Measurements from ENCODE around the gene ADISSP. TPM values are rescaled to one million over a fixed set of nuclear protein-coding genes. Genes with fewer than 3 reads are reported as not detected.

ADISSP gene
- total RNA-seq, 1 experiment from 2014 or later = 27.3 TPM

DNA sequence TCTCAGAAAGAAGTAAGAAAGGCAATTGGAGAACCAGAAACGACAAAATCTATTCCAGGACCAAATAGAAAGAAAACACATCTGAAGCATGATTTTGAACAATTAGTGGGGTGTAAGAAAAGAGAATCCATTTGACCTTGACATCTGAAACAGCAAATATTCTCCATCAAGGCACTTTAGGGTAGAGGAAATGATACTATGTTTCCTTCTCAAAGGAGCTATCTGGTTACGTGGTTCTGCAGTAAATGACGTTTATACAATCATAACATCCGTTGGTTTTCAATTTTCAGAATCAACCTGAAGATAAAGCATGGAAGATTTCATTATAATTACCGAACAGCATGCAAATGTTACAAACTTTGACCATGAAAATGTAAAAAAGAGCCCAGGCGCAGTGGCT, 46.9 kb downstream of the ADISSP start:
- no peaks in the 10 kb centered on the region for H3K4me1 Mint-ChIP-seq (ENCODE audit: low read depth, unreplicated experiment)
- H3K36me3 Mint-ChIP-seq (ENCODE audit: insufficient read depth, unreplicated experiment) = no peaks in the 10 kb centered on the region
- DNase-seq = no peak
- H3K27me3 Mint-ChIP-seq (ENCODE audit: unreplicated experiment) = peaks cover 26% of the 10 kb centered on the region
- BruUV-seq (replicated peaks) = no TSS peak
- H3K27ac Mint-ChIP-seq (ENCODE audit: unreplicated experiment) = no peak overlapping the region
- CTCF ChIA-PET = interaction anchor here (1.5 kb wide), 1 partner anchor 9 kb away, joined by 3 read pairs; no protein-coding TSS in a partner anchor
- TF ChIP-seq, protein P1, sequence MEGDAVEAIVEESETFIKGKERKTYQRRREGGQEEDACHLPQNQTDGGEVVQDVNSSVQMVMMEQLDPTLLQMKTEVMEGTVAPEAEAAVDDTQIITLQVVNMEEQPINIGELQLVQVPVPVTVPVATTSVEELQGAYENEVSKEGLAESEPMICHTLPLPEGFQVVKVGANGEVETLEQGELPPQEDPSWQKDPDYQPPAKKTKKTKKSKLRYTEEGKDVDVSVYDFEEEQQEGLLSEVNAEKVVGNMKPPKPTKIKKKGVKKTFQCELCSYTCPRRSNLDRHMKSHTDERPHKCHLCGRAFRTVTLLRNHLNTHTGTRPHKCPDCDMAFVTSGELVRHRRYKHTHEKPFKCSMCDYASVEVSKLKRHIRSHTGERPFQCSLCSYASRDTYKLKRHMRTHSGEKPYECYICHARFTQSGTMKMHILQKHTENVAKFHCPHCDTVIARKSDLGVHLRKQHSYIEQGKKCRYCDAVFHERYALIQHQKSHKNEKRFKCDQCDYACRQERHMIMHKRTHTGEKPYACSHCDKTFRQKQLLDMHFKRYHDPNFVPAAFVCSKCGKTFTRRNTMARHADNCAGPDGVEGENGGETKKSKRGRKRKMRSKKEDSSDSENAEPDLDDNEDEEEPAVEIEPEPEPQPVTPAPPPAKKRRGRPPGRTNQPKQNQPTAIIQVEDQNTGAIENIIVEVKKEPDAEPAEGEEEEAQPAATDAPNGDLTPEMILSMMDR (IDR thresholded peaks at IDR 0.05; ENCODE audit: unreplicated experiment) = no peak
- no peaks in the 10 kb centered on the region for H3K9me3 Mint-ChIP-seq (ENCODE audit: low read depth, unreplicated experiment)
- H3K4me3 Mint-ChIP-seq (ENCODE audit: low read depth, unreplicated experiment) = no peak overlapping the region
- intact Hi-C loops (cut with micrococcal nuclease; ENCODE audit: unreplicated experiment) = no loop called here

DNA sequence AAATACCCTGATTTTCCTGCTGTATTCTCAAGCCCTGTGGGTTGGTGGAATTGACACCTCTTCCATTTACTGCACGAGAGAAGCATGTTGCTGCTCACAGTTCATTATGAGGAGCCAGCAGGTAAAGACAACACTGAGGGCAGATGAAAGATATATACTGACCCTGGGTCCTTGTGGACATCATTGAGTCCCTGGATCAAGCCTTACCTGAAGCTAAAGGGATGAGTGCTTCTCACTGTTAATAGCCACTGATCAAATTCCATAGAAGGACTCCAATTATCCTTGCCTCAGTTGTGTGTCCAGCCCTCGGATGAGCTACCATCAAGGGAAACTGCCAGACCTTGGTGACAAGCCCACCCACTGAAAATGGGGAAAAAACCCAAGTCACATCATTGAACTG, 47.5 kb downstream of the ADISSP start:
- no TSS peak for BruUV-seq (replicated peaks)
- no peak overlapping the region for H3K4me3 Mint-ChIP-seq (ENCODE audit: low read depth, unreplicated experiment)
- H3K27ac Mint-ChIP-seq (ENCODE audit: unreplicated experiment) = no peak overlapping the region
- CTCF ChIA-PET = interaction anchor here (1.5 kb wide), 1 partner anchor 9 kb away, joined by 3 read pairs; no protein-coding TSS in a partner anchor
- TF ChIP-seq, protein P1 (IDR thresholded peaks at IDR 0.05; ENCODE audit: unreplicated experiment) = no peak
- H3K27me3 Mint-ChIP-seq (ENCODE audit: unreplicated experiment) = peaks cover 26% of the 10 kb centered on the region
- no peaks in the 10 kb centered on the region for H3K9me3 Mint-ChIP-seq (ENCODE audit: low read depth, unreplicated experiment)
- no peaks in the 10 kb centered on the region for H3K4me1 Mint-ChIP-seq (ENCODE audit: low read depth, unreplicated experiment)
- intact Hi-C loops (cut with micrococcal nuclease; ENCODE audit: unreplicated experiment) = no loop called here
- DNase-seq = no peak
- H3K36me3 Mint-ChIP-seq (ENCODE audit: insufficient read depth, unreplicated experiment) = no peaks in the 10 kb centered on the region

DNA sequence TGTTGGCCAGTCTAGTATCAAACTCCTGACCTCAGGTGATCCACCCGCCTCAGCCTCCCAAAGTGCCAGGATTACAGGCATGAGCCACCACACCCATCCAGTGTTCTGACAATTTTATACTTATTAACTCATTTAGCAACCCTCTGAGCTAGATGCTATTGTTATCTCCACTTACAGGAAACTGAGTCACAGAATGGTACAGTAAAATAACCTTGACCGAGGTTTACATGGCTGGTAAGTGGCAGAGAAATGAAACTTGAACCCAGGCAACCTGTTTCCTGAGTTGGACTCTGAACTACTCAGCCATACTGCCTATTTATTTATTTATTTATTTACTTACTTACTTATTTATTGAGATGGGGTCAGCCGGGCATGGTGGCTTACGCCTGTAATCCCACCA, 48.5 kb downstream of the ADISSP start:
- Mint-ChIP-seq H3K4me1 (ENCODE audit: low read depth, unreplicated experiment) (no peaks in the 10 kb centered on the region), H3K4me3 (ENCODE audit: low read depth, unreplicated experiment) (no peak overlapping the region), H3K27ac (ENCODE audit: unreplicated experiment) (no peak overlapping the region), H3K9me3 (ENCODE audit: low read depth, unreplicated experiment) (no peaks in the 10 kb centered on the region), H3K27me3 (ENCODE audit: unreplicated experiment) (peaks cover 17% of the 10 kb centered on the region), H3K36me3 (ENCODE audit: insufficient read depth, unreplicated experiment) (no peaks in the 10 kb centered on the region)
- BruUV-seq (replicated peaks) = no TSS peak
- TF ChIP-seq, protein P1 (IDR thresholded peaks at IDR 0.05; ENCODE audit: unreplicated experiment) = no peak
- DNase-seq = no peak
- CTCF ChIA-PET = interaction anchor here (1.5 kb wide), 1 partner anchor 8 kb away, joined by 3 read pairs; no protein-coding TSS in a partner anchor
- intact Hi-C loops (cut with micrococcal nuclease; ENCODE audit: unreplicated experiment) = no loop called here

- peak; percentile 45 for DNase-seq
- H3K9me3 Mint-ChIP-seq (ENCODE audit: low read depth, unreplicated experiment) = no peaks in the 10 kb centered on the region
Observed at GRCh38 chr20:3716195-3716834, 51.2 kb downstream of the ADISSP start.

More at GRCh38 chr20:3716195-3716834, 51.2 kb downstream of the ADISSP start:
- intact Hi-C loops (cut with micrococcal nuclease; ENCODE audit: unreplicated experiment) = no loop called here
- no TSS peak for BruUV-seq (replicated peaks)
- H3K27ac Mint-ChIP-seq (ENCODE audit: unreplicated experiment) = no peak overlapping the region
- peaks cover 24% of the 10 kb centered on the region for H3K27me3 Mint-ChIP-seq (ENCODE audit: unreplicated experiment)
- H3K4me3 Mint-ChIP-seq (ENCODE audit: low read depth, unreplicated experiment) = no peak overlapping the region
- H3K36me3 Mint-ChIP-seq (ENCODE audit: insufficient read depth, unreplicated experiment) = no peaks in the 10 kb centered on the region
- CTCF ChIA-PET = interaction anchor here (0.6 to 1.0 kb wide), 5 partner anchors 21 to 167 kb away, joined by 3 to 5 read pairs (median 4); no protein-coding TSS in a partner anchor
- TF ChIP-seq, protein P1 (IDR thresholded peaks at IDR 0.05; ENCODE audit: unreplicated experiment) = peak; percentile 47
- H3K4me1 Mint-ChIP-seq (ENCODE audit: low read depth, unreplicated experiment) = no peaks in the 10 kb centered on the region

Data from Calu3 (cell line).